OCI-LY1 (cell line): Measurements from ENCODE around the gene ARID5B.

ENCODE experiments used
- CTCF ChIP-seq: fragments of 200-600 bp; sonication (generic), shearing (Covaris generic); IDR thresholded peaks from 2 replicates; pipeline ENCODE4 v1.5.1; 2017; ENCODE audit warnings: mild to moderate bottlenecking, antibody characterized with exemption, low read length, moderate library complexity, mixed read lengths
- EZH2 ChIP-seq: fragments of 200-600 bp; sonication (generic), shearing (Covaris generic); IDR thresholded peaks from 2 replicates; pipeline ENCODE4 v1.8.0; 2017; ENCODE audit warnings: borderline replicate concordance, mixed run types, mild to moderate bottlenecking, antibody characterized with exemption, low read length, moderate library complexity, mixed read lengths

GRCh38 chr10:61964059-61964709 lies 62.7 kb downstream of the ARID5B start:
- no peak for TF ChIP-seq CTCF
- no peak for TF ChIP-seq EZH2
